ENCODE measurements around the gene MASP2. TPM values are rescaled to one million over a fixed set of nuclear protein-coding genes. Genes with fewer than 3 reads are reported as not detected.
"Not testable (repeated sequence)": the region's sequence is repeated elsewhere in the genome, so short reads cannot be mapped to it uniquely, and the experiment has no call there.

Gene MASP2
- total RNA-seq, 1 donor from 2014 or later = 0.14 TPM

DNA sequence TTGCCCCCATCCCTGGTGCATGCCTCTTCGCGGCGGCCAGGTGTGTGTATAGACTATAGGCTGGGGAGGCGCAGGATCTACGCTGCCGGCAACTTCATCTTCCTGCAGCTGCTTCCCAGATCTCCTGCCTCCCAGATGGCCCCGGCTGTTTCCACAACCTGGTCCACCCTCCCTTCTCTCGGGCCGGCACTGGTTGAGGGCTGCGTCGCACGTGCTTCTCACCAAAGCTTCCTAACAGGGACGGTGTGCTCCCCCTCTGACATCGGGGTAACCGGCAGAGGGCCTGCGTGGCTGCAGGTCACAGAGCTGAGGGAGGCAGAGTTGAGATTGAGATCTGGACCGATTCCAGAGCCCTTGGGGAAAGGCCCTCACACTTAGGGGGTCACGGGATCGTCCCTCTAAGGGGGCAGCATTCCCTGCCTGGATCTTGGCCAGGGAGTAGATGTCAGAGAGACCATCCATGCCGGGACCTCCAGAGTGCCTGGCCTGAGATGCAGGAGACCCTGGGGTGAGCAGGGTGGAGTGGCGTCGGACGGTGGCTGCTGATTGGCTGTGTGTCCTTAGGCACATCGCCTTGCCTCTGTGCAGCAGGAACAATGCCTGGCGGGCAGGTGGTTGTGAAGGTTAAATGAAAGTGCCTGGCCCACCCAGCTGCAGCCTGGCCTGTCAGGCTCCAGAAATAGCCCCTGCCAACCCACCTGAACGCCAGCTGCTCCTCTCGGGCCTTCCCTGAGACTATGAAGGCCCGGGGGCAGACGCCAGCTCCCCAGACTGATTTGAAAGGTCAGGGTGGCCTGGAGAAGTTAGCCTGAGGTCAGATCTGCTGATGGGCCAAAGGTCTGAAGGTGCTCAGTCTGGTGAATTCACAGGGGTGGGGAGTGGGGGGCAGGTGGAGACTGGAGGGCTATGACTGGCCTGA, 6.1 kb upstream of the MASP2 start:
- intact Hi-C loops (cut with micrococcal nuclease) = no loop called here
- Mint-ChIP-seq H3K4me3 (no peak overlapping the region), H3K27ac (no peak overlapping the region), H3K27me3 (no peaks in the 10 kb centered on the region), H3K4me1 (peaks cover 4% of the 10 kb centered on the region), H3K9me3 (no peaks in the 10 kb centered on the region), H3K36me3 (ENCODE audit: low read depth) (peaks cover 20% of the 10 kb centered on the region)
- DNase-seq = no peak

- no peak for DNase-seq
- Mint-ChIP-seq H3K27ac (no peak overlapping the region), H3K36me3 (ENCODE audit: low read depth) (peaks cover 10% of the 10 kb centered on the region), H3K9me3 (no peaks in the 10 kb centered on the region), H3K4me1 (peaks cover under 1% of the 10 kb centered on the region), H3K4me3 (no peak overlapping the region), H3K27me3 (no peaks in the 10 kb centered on the region)
- intact Hi-C loops (cut with micrococcal nuclease) = no loop called here
These were observed 4.9 kb upstream of the MASP2 start for GRCh38 chr1:11051781-11052511.

- H3K4me1 Mint-ChIP-seq; H3K36me3 Mint-ChIP-seq (ENCODE audit: low read depth); H3K4me3 Mint-ChIP-seq; intact Hi-C loops (cut with micrococcal nuclease); H3K9me3 Mint-ChIP-seq; DNase-seq; H3K27ac Mint-ChIP-seq; H3K27me3 Mint-ChIP-seq: not testable (repeated sequence)
These were observed 4.1 kb upstream of the MASP2 start for GRCh38 chr1:11051121-11051520.

DNA sequence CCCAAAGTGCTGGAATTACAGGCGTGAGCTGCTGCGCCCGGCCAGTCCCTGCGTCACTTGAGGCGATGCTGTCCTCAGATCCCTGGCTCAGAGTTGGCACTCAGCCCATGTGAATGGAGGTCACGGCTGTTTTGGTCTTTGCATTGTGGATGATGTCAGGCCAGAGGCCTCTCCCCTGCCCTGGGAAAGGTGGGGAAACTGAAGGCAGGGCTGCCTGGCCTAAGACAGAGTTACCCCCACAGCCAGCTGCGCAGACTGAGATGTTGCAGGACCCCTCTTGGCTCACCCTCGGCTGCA, 821 bp downstream of the MASP2 start:
- Mint-ChIP-seq H3K4me3 (no peak overlapping the region), H3K27ac (no peak overlapping the region), H3K4me1 (no peaks in the 10 kb centered on the region), H3K27me3 (no peaks in the 10 kb centered on the region), H3K36me3 (ENCODE audit: low read depth) (no peaks in the 10 kb centered on the region), H3K9me3 (no peaks in the 10 kb centered on the region)
- intact Hi-C loops (cut with micrococcal nuclease) = no loop called here
- DNase-seq = no peak

GRCh38 chr1:11045428-11046269, 1.4 kb downstream of the MASP2 start:
- Mint-ChIP-seq H3K4me1 (no peaks in the 10 kb centered on the region), H3K9me3 (no peaks in the 10 kb centered on the region), H3K36me3 (ENCODE audit: low read depth) (no peaks in the 10 kb centered on the region), H3K27me3 (no peaks in the 10 kb centered on the region), H3K4me3 (no peak overlapping the region), H3K27ac (no peak overlapping the region)
- intact Hi-C loops (cut with micrococcal nuclease) = no loop called here
- DNase-seq = no peak

DNA sequence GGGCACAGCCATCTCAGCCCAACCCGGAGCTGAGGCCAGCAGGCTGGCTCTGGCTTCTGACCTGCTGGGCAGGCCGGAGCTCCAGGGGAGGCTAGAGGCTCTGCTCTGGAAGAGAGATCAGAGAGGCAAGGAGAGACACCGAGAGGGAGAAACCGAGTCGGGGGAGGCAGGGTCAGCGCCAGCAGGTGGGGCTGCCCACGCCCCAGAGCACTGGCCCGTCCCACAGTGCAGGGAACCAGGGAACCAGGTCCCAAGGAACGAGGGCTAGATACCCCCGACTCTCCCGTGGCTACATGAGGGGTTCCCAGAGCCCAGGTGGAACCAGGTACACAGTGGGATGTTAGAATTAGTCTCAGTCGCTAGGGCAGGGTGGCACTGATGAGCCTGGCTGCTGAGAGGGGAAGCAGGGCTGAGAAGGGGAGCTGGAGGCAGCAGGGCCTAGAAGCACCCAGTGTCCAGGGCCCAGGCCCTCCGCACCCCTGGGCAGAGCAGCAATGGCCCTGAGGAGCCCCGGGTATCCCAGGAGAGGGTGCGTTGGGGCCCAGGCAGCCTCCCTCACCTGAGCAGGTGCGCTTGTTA, 2.1 kb downstream of the MASP2 start:
- no peak overlapping the region for H3K27ac Mint-ChIP-seq
- H3K27me3 Mint-ChIP-seq = no peaks in the 10 kb centered on the region
- intact Hi-C loops (cut with micrococcal nuclease) = no loop called here
- no peak for DNase-seq
- no peaks in the 10 kb centered on the region for H3K4me1 Mint-ChIP-seq
- H3K9me3 Mint-ChIP-seq = no peaks in the 10 kb centered on the region
- H3K4me3 Mint-ChIP-seq = no peak overlapping the region
- H3K36me3 Mint-ChIP-seq (ENCODE audit: low read depth) = no peaks in the 10 kb centered on the region

DNA sequence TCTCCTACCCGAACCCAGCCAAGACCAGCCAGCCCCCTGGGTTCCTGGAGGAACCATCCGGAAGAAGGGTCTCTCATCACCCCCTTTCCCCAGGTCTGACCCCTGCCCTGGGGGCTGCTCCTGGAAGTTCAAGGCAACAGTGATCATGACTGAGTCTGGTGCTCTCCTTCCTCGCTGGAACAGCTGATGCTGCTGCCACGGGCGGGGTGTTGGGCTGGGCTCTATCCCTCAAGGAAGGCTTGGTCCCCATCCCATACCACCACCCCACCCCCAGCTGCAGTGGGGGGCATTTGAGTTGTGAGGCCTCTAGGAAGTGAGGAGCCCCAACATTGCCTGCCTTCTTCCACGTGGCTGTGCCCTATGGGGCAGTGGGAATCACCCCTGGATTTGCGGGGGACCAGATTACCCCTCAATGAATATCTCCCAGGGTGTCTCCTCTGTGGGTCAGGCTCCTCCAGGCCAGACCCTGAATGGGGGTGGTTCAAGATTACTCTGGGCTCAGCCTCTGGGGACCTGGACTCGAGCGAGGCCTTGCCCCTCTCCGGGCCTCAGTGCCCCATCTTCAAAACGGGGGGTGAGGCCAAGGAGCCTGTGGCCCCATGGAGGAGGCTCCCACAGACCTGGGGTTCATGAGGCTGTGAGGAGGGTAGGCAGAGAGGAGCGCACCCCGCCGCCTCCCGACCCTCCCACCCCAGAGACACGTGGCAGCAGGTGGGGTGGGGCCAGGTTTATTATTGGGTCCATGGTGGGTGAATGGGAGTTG, 2.8 kb downstream of the MASP2 start:
- Mint-ChIP-seq H3K27ac (no peak overlapping the region), H3K4me1 (no peaks in the 10 kb centered on the region), H3K9me3 (no peaks in the 10 kb centered on the region), H3K36me3 (ENCODE audit: low read depth) (no peaks in the 10 kb centered on the region), H3K4me3 (no peak overlapping the region), H3K27me3 (no peaks in the 10 kb centered on the region)
- intact Hi-C loops (cut with micrococcal nuclease) = no loop called here
- DNase-seq = no peak

DNA sequence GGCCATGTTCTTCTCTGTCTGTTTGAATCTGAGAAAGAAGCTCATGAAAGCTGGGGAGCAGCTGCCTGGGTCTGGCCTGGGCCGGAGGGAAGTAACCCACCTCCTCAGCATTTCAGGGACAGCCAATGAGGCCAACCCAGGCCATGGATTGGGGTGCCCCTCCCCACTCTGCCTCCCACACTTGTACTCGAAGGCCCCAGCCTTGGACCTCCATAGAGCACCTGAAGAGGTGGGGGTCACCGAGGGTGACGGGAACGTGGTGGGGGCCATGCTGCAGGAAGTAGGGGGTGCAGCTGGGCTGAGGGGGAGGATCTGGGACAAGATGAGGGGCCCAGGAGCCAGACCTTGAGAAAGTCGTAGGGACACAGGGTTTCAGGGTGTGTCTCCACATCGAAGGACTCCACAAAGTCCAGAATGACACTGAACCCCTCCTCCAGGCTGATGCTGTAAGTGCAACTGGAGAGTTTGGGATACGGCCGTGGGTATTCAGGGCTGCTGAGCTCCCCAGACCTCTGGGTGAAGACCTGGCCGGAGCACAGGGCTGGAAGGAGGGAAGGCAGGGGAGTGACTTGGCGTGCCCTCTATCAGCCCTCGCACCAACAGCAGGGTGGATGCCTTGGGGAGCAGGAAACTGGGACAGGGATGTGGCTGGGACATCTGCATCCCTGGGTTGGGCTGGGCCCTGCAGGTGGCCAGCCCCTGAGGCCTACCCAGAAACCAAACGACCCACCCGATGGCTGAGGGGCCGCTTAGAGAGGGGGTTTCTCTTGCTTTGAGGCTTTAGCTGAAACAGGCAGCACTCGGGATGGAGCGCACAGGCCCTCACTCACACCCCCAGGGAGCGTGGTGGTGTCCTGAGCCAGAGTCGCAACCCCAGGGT, 3.8 kb downstream of the MASP2 start:
- DNase-seq = no peak
- Mint-ChIP-seq H3K4me3 (no peak overlapping the region), H3K27ac (no peak overlapping the region), H3K36me3 (ENCODE audit: low read depth) (no peaks in the 10 kb centered on the region), H3K4me1 (no peaks in the 10 kb centered on the region), H3K9me3 (no peaks in the 10 kb centered on the region), H3K27me3 (no peaks in the 10 kb centered on the region)
- intact Hi-C loops (cut with micrococcal nuclease) = no loop called here

GRCh38 chr1:11042065-11042464, 5.0 kb downstream of the MASP2 start:
- DNase-seq = no peak
- Mint-ChIP-seq H3K9me3 (no peaks in the 10 kb centered on the region), H3K4me1 (peaks cover 7% of the 10 kb centered on the region), H3K36me3 (ENCODE audit: low read depth) (no peaks in the 10 kb centered on the region), H3K27me3 (no peaks in the 10 kb centered on the region), H3K27ac (no peak overlapping the region), H3K4me3 (no peak overlapping the region)
- intact Hi-C loops (cut with micrococcal nuclease) = no loop called here

DNA sequence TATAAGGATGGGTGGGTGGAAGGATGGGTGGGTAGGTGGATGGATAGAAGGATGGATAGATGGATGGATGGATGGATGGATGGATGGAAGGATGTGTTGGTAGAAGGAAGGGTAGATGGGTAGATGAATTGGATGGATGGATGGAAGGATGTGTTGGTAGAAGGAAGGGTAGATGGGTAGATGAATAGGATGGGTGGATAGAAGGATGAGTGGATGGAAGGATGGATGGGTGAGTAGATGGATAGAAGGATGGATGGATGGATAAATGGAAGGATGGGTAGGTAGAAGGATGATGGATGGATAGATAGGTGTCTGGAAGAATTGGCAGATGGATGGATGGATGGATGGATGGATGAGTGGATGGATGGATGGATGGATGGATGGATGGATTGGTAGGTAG, 6.0 kb downstream of the MASP2 start:
- Mint-ChIP-seq H3K27me3 (no peaks in the 10 kb centered on the region), H3K4me1 (peaks cover 7% of the 10 kb centered on the region), H3K9me3 (no peaks in the 10 kb centered on the region), H3K4me3 (no peak overlapping the region), H3K27ac (no peak overlapping the region), H3K36me3 (ENCODE audit: low read depth) (no peaks in the 10 kb centered on the region)
- no peak for DNase-seq
- intact Hi-C loops (cut with micrococcal nuclease) = no loop called here

DNA sequence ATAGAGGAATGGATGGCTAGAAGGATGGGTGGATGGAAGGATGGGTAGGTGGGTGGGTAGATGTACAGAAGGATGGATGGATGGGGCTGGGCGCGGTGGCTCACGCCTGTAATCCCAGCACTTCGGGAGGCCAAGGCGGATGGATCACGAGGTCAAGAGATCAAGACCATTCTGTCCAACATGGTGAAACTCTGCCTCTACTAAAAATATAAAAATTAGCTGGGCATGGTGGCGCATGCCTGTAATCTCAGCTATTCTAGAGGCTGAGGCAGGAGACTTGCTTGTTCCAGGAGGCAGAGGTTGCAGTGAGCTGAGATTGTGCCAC, 7.0 kb downstream of the MASP2 start:
- DNase-seq; H3K27me3 Mint-ChIP-seq; H3K27ac Mint-ChIP-seq; H3K4me3 Mint-ChIP-seq; H3K9me3 Mint-ChIP-seq; H3K4me1 Mint-ChIP-seq; intact Hi-C loops (cut with micrococcal nuclease); H3K36me3 Mint-ChIP-seq (ENCODE audit: low read depth): not testable (repeated sequence)

GRCh38 chr1:11039351-11040104, 7.5 kb downstream of the MASP2 start:
- no peak overlapping the region for H3K27ac Mint-ChIP-seq
- no peak for DNase-seq
- intact Hi-C loops (cut with micrococcal nuclease) = loop anchor here (10.0 kb wide), 1 partner anchor 55 kb away; the partner anchor contains the start of gene EXOSC10
- H3K4me3 Mint-ChIP-seq = no peak overlapping the region
- no peaks in the 10 kb centered on the region for H3K9me3 Mint-ChIP-seq
- H3K27me3 Mint-ChIP-seq = no peaks in the 10 kb centered on the region
- H3K36me3 Mint-ChIP-seq (ENCODE audit: low read depth) = no peaks in the 10 kb centered on the region
- peaks cover 7% of the 10 kb centered on the region for H3K4me1 Mint-ChIP-seq

Measured in activated CD4-positive, alpha-beta T cell treated with anti-CD3 and anti-CD28 coated beads, Interleukin-2, amount 10 ng/mL, durations not matched to agents 24 days and 14 days (primary cell).